ENCODE results near the gene GMDS.

GMDS gene

DNA sequence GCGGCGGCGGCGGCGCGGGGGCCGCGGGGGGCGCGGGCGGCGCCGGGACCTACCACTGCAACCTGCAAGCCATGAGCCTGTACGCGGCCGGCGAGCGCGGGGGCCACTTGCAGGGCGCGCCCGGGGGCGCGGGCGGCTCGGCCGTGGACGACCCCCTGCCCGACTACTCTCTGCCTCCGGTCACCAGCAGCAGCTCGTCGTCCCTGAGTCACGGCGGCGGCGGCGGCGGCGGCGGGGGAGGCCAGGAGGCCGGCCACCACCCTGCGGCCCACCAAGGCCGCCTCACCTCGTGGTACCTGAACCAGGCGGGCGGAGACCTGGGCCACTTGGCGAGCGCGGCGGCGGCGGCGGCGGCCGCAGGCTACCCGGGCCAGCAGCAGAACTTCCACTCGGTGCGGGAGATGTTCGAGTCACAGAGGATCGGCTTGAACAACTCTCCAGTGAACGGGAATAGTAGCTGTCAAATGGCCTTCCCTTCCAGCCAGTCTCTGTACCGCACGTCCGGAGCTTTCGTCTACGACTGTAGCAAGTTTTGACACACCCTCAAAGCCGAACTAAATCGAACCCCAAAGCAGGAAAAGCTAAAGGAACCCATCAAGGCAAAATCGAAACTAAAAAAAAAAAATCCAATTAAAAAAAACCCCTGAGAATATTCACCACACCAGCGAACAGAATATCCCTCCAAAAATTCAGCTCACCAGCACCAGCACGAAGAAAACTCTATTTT is 633.7 kb downstream of the GMDS start:
- Histone ChIP-seq H3K36me3 (ENCODE audit: control insufficient read depth in 1 of 2, insufficient read depth in 2 of 2, low read depth in 1 of 2, low read length in 2 of 2) (no peaks in the 10 kb centered on the region), H3K27me3 (ENCODE audit: control insufficient read depth in 1 of 2, insufficient read depth in 1 of 2, low read length in 2 of 2) (peaks cover 28 to 37% of the 10 kb centered on the region in 2 experiments), H3K4me1 (ENCODE audit: control insufficient read depth, insufficient read depth, low read depth, low read length) (peaks cover 39% of the 10 kb centered on the region), H3K14ac (ENCODE audit: low read length in 2 of 2) (no peak overlapping the region), H4K91ac (ENCODE audit: low read length) (no peak overlapping the region), H4K8ac (ENCODE audit: low read length) (no peak overlapping the region), H3K18ac (ENCODE audit: low read depth in 1 of 2, low read length in 2 of 2) (peak overlapping the region in 1 of 2 experiments; percentile 21), H3K23ac (ENCODE audit: low read length in 2 of 2) (peak overlapping the region; percentile 45 to 83), H3K4me2 (ENCODE audit: low read length, poor library complexity, severe bottlenecking) (peak overlapping the region; percentile 86), H2AK5ac (ENCODE audit: low read length, severe bottlenecking) (no peak overlapping the region), H2BK12ac (ENCODE audit: low read length in 2 of 2) (no peak overlapping the region), H3K27ac (ENCODE audit: low read length, poor library complexity, severe bottlenecking) (peak overlapping the region; percentile 45), H3K4me3 (ENCODE audit: insufficient read depth in 1 of 2, low read depth in 1 of 2, low read length in 2 of 2) (peak overlapping the region; percentile 72 to 84), H2BK15ac (ENCODE audit: low read depth, poor library complexity, severe bottlenecking) (no peak overlapping the region), H2BK5ac (ENCODE audit: low read depth, low read length, poor library complexity, severe bottlenecking) (peak overlapping the region; percentile 59), H2AFZ (ENCODE audit: low read depth, low read length) (peak overlapping the region; percentile 87), H3K9ac (ENCODE audit: low read length) (peak overlapping the region; percentile 81), H3K79me1 (replicated peaks; ENCODE audit: low read length, poor library complexity, severe bottlenecking) (peaks cover 4% of the 10 kb centered on the region), H3K4ac (ENCODE audit: low read depth in 1 of 2, low read length in 2 of 2) (no peak overlapping the region), H2BK120ac (ENCODE audit: low read depth, low read length) (no peak overlapping the region), H3K9me3 (ENCODE audit: control insufficient read depth, low read length) (no peaks in the 10 kb centered on the region)
- DNase-seq, result peak; percentile 39
- WGBS, result under 1% methylated on average over 47 of the region's 71 CpGs

DNA sequence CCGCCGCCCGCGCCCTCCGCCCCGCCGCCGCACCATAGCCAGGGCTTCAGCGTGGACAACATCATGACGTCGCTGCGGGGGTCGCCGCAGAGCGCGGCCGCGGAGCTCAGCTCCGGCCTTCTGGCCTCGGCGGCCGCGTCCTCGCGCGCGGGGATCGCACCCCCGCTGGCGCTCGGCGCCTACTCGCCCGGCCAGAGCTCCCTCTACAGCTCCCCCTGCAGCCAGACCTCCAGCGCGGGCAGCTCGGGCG is 634.2 kb downstream of the GMDS start:
- Histone ChIP-seq H3K4me3 (ENCODE audit: insufficient read depth in 1 of 2, low read depth in 1 of 2, low read length in 2 of 2) (peak overlapping the region; percentile 72 to 84), H3K9ac (ENCODE audit: low read length) (no peak overlapping the region), H3K9me3 (ENCODE audit: control insufficient read depth, low read length) (no peaks in the 10 kb centered on the region), H3K79me1 (replicated peaks; ENCODE audit: low read length, poor library complexity, severe bottlenecking) (peaks cover 4% of the 10 kb centered on the region), H3K27ac (ENCODE audit: low read length, poor library complexity, severe bottlenecking) (no peak overlapping the region), H3K18ac (ENCODE audit: low read depth in 1 of 2, low read length in 2 of 2) (no peak overlapping the region), H3K27me3 (ENCODE audit: control insufficient read depth in 1 of 2, insufficient read depth in 1 of 2, low read length in 2 of 2) (peaks cover 30 to 42% of the 10 kb centered on the region in 2 experiments), H3K36me3 (ENCODE audit: control insufficient read depth in 1 of 2, insufficient read depth in 2 of 2, low read depth in 1 of 2, low read length in 2 of 2) (no peaks in the 10 kb centered on the region), H2BK12ac (ENCODE audit: low read length in 2 of 2) (no peak overlapping the region), H2AFZ (ENCODE audit: low read depth, low read length) (no peak overlapping the region), H3K4ac (ENCODE audit: low read depth in 1 of 2, low read length in 2 of 2) (no peak overlapping the region), H3K14ac (ENCODE audit: low read length in 2 of 2) (no peak overlapping the region), H3K4me2 (ENCODE audit: low read length, poor library complexity, severe bottlenecking) (peak overlapping the region; percentile 69), H2BK120ac (ENCODE audit: low read depth, low read length) (no peak overlapping the region), H2AK5ac (ENCODE audit: low read length, severe bottlenecking) (no peak overlapping the region), H4K91ac (ENCODE audit: low read length) (no peak overlapping the region), H3K4me1 (ENCODE audit: control insufficient read depth, insufficient read depth, low read depth, low read length) (peaks cover 42% of the 10 kb centered on the region), H2BK15ac (ENCODE audit: low read depth, poor library complexity, severe bottlenecking) (no peak overlapping the region), H2BK5ac (ENCODE audit: low read depth, low read length, poor library complexity, severe bottlenecking) (no peak overlapping the region), H3K23ac (ENCODE audit: low read length in 2 of 2) (peak overlapping the region in 1 of 2 experiments; percentile 91), H4K8ac (ENCODE audit: low read length) (no peak overlapping the region)
- no peak for DNase-seq
- WGBS, result under 1% methylated on average over 28 of the region's 38 CpGs

DNA sequence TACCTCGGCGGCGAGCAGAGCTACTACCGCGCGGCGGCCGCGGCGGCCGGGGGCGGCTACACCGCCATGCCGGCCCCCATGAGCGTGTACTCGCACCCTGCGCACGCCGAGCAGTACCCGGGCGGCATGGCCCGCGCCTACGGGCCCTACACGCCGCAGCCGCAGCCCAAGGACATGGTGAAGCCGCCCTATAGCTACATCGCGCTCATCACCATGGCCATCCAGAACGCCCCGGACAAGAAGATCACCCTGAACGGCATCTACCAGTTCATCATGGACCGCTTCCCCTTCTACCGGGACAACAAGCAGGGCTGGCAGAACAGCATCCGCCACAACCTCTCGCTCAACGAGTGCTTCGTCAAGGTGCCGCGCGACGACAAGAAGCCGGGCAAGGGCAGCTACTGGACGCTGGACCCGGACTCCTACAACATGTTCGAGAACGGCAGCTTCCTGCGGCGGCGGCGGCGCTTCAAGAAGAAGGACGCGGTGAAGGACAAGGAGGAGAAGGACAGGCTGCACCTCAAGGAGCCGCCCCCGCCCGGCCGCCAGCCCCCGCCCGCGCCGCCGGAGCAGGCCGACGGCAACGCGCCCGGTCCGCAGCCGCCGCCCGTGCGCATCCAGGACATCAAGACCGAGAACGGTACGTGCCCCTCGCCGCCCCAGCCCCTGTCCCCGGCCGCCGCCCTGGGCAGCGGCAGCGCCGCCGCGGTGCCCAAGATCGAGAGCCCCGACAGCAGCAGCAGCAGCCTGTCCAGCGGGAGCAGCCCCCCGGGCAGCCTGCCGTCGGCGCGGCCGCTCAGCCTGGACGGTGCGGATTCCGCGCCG is 634.7 kb downstream of the GMDS start:
- peak overlapping the region; percentile 24 for H3K27ac ChIP-seq (ENCODE audit: low read length, poor library complexity, severe bottlenecking)
- no peak overlapping the region for H4K91ac ChIP-seq (ENCODE audit: low read length)
- peak overlapping the region; percentile 63 for H2BK15ac ChIP-seq (ENCODE audit: low read depth, poor library complexity, severe bottlenecking)
- peak overlapping the region; percentile 81 for H3K9ac ChIP-seq (ENCODE audit: low read length)
- no peak overlapping the region for H2AK5ac ChIP-seq (ENCODE audit: low read length, severe bottlenecking)
- under 1% methylated on average over 80 of the region's 101 CpGs for WGBS
- peak overlapping the region; percentile 92 for H3K4me2 ChIP-seq (ENCODE audit: low read length, poor library complexity, severe bottlenecking)
- H3K4me1 ChIP-seq (ENCODE audit: control insufficient read depth, insufficient read depth, low read depth, low read length), result peaks cover 42% of the 10 kb centered on the region
- H2AFZ ChIP-seq (ENCODE audit: low read depth, low read length), result no peak overlapping the region
- H3K27me3 ChIP-seq (ENCODE audit: control insufficient read depth in 1 of 2, insufficient read depth in 1 of 2, low read length in 2 of 2), result peaks cover 34 to 48% of the 10 kb centered on the region in 2 experiments
- no peak overlapping the region for H3K14ac ChIP-seq (ENCODE audit: low read length in 2 of 2)
- no peak for DNase-seq
- no peak overlapping the region for H2BK12ac ChIP-seq (ENCODE audit: low read length in 2 of 2)
- no peak overlapping the region for H2BK120ac ChIP-seq (ENCODE audit: low read depth, low read length)
- H4K8ac ChIP-seq (ENCODE audit: low read length), result no peak overlapping the region
- peak overlapping the region; percentile 72 to 84 for H3K4me3 ChIP-seq (ENCODE audit: insufficient read depth in 1 of 2, low read depth in 1 of 2, low read length in 2 of 2)
- peak overlapping the region in 1 of 2 experiments; percentile 91 for H3K23ac ChIP-seq (ENCODE audit: low read length in 2 of 2)
- peaks cover 4% of the 10 kb centered on the region for H3K79me1 ChIP-seq (replicated peaks; ENCODE audit: low read length, poor library complexity, severe bottlenecking)
- H3K18ac ChIP-seq (ENCODE audit: low read depth in 1 of 2, low read length in 2 of 2), result no peak overlapping the region
- H3K4ac ChIP-seq (ENCODE audit: low read depth in 1 of 2, low read length in 2 of 2), result no peak overlapping the region
- no peaks in the 10 kb centered on the region for H3K36me3 ChIP-seq (ENCODE audit: control insufficient read depth in 1 of 2, insufficient read depth in 2 of 2, low read depth in 1 of 2, low read length in 2 of 2)
- H2BK5ac ChIP-seq (ENCODE audit: low read depth, low read length, poor library complexity, severe bottlenecking), result no peak overlapping the region
- no peaks in the 10 kb centered on the region for H3K9me3 ChIP-seq (ENCODE audit: control insufficient read depth, low read length)

Data from mesenchymal stem cell (in vitro differentiated cells and primary cell).